Bronchial epithelial cell (primary cell): ENCODE data around the gene HMGXB4. TPM values are rescaled to one million over a fixed set of nuclear protein-coding genes. Genes with fewer than 3 reads are reported as not detected.
A peak's percentile ranks its signal among the peaks of the same experiment; 100 is the strongest.

Experiments used
- DNase-seq: peaks from one replicate; pipeline ENCODE4 v3.0.0-alpha.2; 2010; ENCODE audit warnings: low read depth
- FAIRE-seq: peaks from 2 replicates; lab custom pipeline; 2011; peaks lifted over from hg19 to GRCh38; lab: Jason Lieb, UNC
- H3K27me3 ChIP-seq: 2 replicates; pipeline ENCODE4 v1.5.1; 2011; ENCODE audit warnings: low read length; ENCODE audit not compliant: control insufficient read depth, insufficient read depth
- H3K36me3 ChIP-seq: 2 replicates; pipeline ENCODE4 v1.5.1; 2011; ENCODE audit warnings: low read length; ENCODE audit not compliant: control insufficient read depth, insufficient read depth
- H3K4me3 ChIP-seq: 2 replicates; pipeline ENCODE4 v1.5.1; 2011; ENCODE audit warnings: mild to moderate bottlenecking, low read depth, low read length, control low read depth
- CTCF ChIP-seq: IDR thresholded peaks from 2 replicates; pipeline ENCODE4 v1.5.1; 2011; ENCODE audit warnings: mild to moderate bottlenecking, moderate library complexity, low read length, control low read depth, inconsistent platforms; ENCODE audit not compliant: insufficient read depth, severe bottlenecking
- total RNA-seq: library from RNA; depleted of rRNA; stranded (reverse); fragments of >200 nt; gene quantifications from 2 replicates; pipeline ENCODE4 v1.2.1, GENCODE V29; 2014

HMGXB4 gene
- total RNA-seq, 1 donor from 2014 or later: 11.6 TPM

DNA sequence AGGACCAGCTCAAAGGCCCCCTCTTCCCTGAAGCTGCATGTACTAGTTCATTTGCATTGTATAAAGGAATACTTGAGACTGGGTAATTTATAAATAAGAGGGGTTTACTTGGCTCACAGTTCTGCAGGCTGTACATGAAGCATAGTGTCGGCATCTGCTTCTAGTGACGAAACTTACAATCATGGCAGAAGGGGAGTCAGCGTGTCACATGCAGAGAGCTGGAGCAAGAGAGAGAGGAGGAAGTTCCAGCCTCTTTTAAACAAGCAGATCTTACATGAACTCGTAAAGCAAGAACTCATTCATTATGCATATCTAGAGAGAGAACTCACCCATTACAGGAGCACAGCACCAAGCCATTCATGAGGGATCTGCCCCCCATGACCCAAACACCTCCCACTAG, 7.1 kb upstream of the HMGXB4 start:
- Histone ChIP-seq H3K27me3 (no peaks in the 10 kb centered on the region), H3K36me3 (no peaks in the 10 kb centered on the region), H3K4me3 (no peak overlapping the region)
- DNase-seq: no peak
- no peak for TF ChIP-seq CTCF
- FAIRE-seq: no peak

DNA sequence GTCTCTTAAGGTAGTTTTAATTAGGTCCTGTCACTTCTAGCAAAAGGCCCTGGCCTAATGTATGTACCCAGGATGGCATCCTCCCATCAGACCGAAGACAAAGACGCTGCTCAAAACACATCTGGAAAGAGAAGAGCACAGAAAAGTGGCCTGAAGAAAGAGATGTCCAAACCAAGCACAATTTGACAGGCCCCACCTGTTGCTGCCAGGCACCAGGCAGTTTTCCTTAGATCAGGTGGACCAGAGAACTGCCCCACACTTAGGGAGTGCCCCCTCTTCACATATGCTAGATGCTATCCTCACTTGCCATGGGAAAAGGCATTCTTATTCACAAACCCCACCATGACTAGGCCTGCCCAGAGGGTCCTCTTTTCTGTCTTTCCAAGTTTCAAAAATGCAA, 3.3 kb upstream of the HMGXB4 start:
- H3K27me3 ChIP-seq: no peaks in the 10 kb centered on the region
- no peak for TF ChIP-seq CTCF
- H3K4me3 ChIP-seq: no peak overlapping the region
- DNase-seq: no peak
- no peaks in the 10 kb centered on the region for H3K36me3 ChIP-seq
- no peak for FAIRE-seq

GRCh38 chr22:35257002-35257320, 332 bp upstream of the HMGXB4 start:
- H3K4me3 ChIP-seq: peak overlapping the region; percentile 84
- no peak for TF ChIP-seq CTCF

GRCh38 chr22:35258191-35258988, 1.1 kb downstream of the HMGXB4 start:
- DNase-seq: peak; percentile 21
- no peak for FAIRE-seq
- no peak for TF ChIP-seq CTCF
- Histone ChIP-seq H3K27me3 (no peaks in the 10 kb centered on the region), H3K4me3 (peak overlapping the region; percentile 84), H3K36me3 (peaks cover 10% of the 10 kb centered on the region)

More at GRCh38 chr22:35257002-35257320, 332 bp upstream of the HMGXB4 start:
- DNase-seq (no peak), FAIRE-seq (no peak)
- no peaks in the 10 kb centered on the region for H3K36me3 ChIP-seq
- H3K27me3 ChIP-seq: no peaks in the 10 kb centered on the region

DNA sequence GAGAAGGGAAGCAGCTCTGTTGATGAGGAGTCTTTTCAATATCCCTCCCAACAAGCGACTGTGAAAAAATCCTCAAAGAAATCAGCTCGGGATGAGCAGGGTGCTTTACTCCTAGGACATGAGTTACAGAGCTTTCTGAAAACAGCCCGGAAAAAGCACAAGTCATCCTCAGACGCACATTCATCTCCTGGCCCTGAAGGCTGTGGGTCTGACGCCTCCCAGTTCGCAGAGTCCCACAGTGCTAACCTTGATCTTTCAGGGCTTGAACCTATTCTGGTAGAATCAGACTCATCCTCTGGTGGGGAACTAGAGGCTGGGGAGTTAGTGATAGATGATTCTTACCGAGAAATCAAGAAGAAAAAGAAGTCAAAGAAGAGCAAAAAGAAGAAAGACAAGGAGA, 7.7 kb downstream of the HMGXB4 start:
- Histone ChIP-seq H3K36me3 (peaks cover 34% of the 10 kb centered on the region), H3K4me3 (no peak overlapping the region), H3K27me3 (no peaks in the 10 kb centered on the region)
- no peak for FAIRE-seq
- no peak for TF ChIP-seq CTCF
- DNase-seq: no peak

DNA sequence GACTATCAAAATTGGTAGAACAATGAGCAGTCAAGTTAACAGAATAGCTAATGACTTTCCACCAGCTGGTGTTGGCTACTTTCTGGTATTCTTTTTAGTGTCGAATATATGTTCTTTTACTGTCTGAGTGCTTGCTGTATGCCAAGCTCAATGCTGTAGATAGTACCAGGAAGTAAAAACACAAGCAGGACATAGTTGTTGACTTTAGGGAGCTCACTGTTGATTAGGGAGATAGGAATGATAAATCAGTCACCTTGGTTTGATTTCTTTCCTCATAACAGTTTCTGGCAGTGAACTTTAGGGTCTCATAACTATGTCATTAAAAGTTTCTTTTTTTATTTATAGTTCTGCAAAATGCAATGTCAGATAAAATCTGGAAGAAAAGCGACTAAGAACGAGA, 9.0 kb downstream of the HMGXB4 start:
- FAIRE-seq (no peak), DNase-seq (no peak)
- no peak for TF ChIP-seq CTCF
- H3K36me3 ChIP-seq: peaks cover 37% of the 10 kb centered on the region
- H3K4me3 ChIP-seq: no peak overlapping the region
- H3K27me3 ChIP-seq: no peaks in the 10 kb centered on the region
